Kasumi-1 (cell line): ENCODE data around the gene LAMP2.

Experiments used
- DNase-seq, 2 experiments: peaks; one replicate each; lab custom pipeline; 2025; lab: John Stamatoyannopoulos, UW

The LAMP2 gene

GRCh38 chrX:120456973-120457372, 12.1 kb downstream of the LAMP2 start:
- DNase-seq, result peak; percentile 39 to 52

GRCh38 chrX:120453985-120454384, 15.1 kb downstream of the LAMP2 start:
- DNase-seq, result no peak

GRCh38 chrX:120452131-120452530, 17.0 kb downstream of the LAMP2 start:
- DNase-seq, result peak; percentile 24 to 42

- DNase-seq, result peak in 1 of 2 experiments; percentile 10
Measured at GRCh38 chrX:120450163-120450562, 18.9 kb downstream of the LAMP2 start.

GRCh38 chrX:120446498-120446897, 22.6 kb downstream of the LAMP2 start:
- DNase-seq, result no peak

- no peak for DNase-seq
Measured at GRCh38 chrX:120439921-120440320, 29.2 kb downstream of the LAMP2 start.

GRCh38 chrX:120429776-120430540, 39.1 kb downstream of the LAMP2 start:
- DNase-seq, result no peak

- DNase-seq, result no peak
Measured at GRCh38 chrX:120428309-120428708, 40.8 kb downstream of the LAMP2 start.

GRCh38 chrX:120426599-120426998, 42.5 kb downstream of the LAMP2 start:
- no peak for DNase-seq

GRCh38 chrX:120419463-120419862, 49.6 kb downstream of the LAMP2 start:
- no peak for DNase-seq

- no peak for DNase-seq
Measured at GRCh38 chrX:120408168-120408567, 60.9 kb downstream of the LAMP2 start.

GRCh38 chrX:120406638-120407037, 62.5 kb downstream of the LAMP2 start:
- no peak for DNase-seq

- DNase-seq, result no peak
Measured at GRCh38 chrX:120402369-120402768, 66.7 kb downstream of the LAMP2 start.

- DNase-seq, result no peak
Measured at GRCh38 chrX:120401301-120401700, 67.8 kb downstream of the LAMP2 start.

GRCh38 chrX:120380699-120381098, 88.4 kb downstream of the LAMP2 start:
- peak; percentile 7 to 13 for DNase-seq

- no peak for DNase-seq
Measured at GRCh38 chrX:120379937-120380681, 89.0 kb downstream of the LAMP2 start.

- DNase-seq, result no peak
Measured at GRCh38 chrX:120378570-120378969, 90.5 kb downstream of the LAMP2 start.
